Neural progenitor cell (in vitro differentiated cells): ENCODE measurements around the gene CHST10. TPM values are rescaled to one million over a fixed set of nuclear protein-coding genes. Genes with fewer than 3 reads are reported as not detected.
A peak's percentile ranks its signal among the peaks of the same experiment; 100 is the strongest.

Experiments used
- DNase-seq: peaks from one replicate; pipeline ENCODE4 v3.0.0-alpha.2; 2016; ENCODE audit warnings: low spot score
- H2AFZ ChIP-seq: fragments of 200-600 bp; sonication (generic); replicated peaks from 2 replicates; pipeline ENCODE4 v1.6.1; 2016; ENCODE audit warnings: antibody characterized with exemption
- H3F3A ChIP-seq: fragments of 200-600 bp; sonication (generic); 2 replicates; pipeline ENCODE4 v1.6.1; 2016; ENCODE audit warnings: antibody characterized with exemption, low read depth
- H3K27ac ChIP-seq: fragments of 200-600 bp; sonication (generic); 2 replicates; pipeline ENCODE4 v1.5.1; 2016; ENCODE audit warnings: mild to moderate bottlenecking
- H3K27me3 ChIP-seq: fragments of 200-600 bp; sonication (generic); 2 replicates; pipeline ENCODE4 v1.6.1; 2016; ENCODE audit warnings: mild to moderate bottlenecking, moderate library complexity
- H3K36me3 ChIP-seq: fragments of 200-600 bp; sonication (generic); 2 replicates; pipeline ENCODE4 v1.5.1; 2016
- H3K4me1 ChIP-seq: fragments of 200-600 bp; sonication (generic); 2 replicates; pipeline ENCODE4 v1.6.1; 2016; ENCODE audit warnings: mixed run types
- H3K4me2 ChIP-seq: fragments of 200-600 bp; sonication (generic); 2 replicates; pipeline ENCODE4 v1.6.1; 2016
- H3K4me3 ChIP-seq: fragments of 200-600 bp; sonication (generic); 2 replicates; pipeline ENCODE4 v1.5.1; 2016
- H3K79me2 ChIP-seq: fragments of 200-600 bp; sonication (generic); 2 replicates; pipeline ENCODE4 v1.6.1; 2016; ENCODE audit warnings: low read depth
- H3K9ac ChIP-seq: fragments of 200-600 bp; sonication (generic); 2 replicates; pipeline ENCODE4 v1.6.1; 2016
- H3K9me3 ChIP-seq: fragments of 200-600 bp; sonication (generic); 2 replicates; pipeline ENCODE4 v1.5.1; 2016; ENCODE audit warnings: low read depth
- H4K20me1 ChIP-seq: fragments of 200-600 bp; sonication (generic); 2 replicates; pipeline ENCODE4 v1.6.1; 2016; ENCODE audit warnings: low read depth
- H3K27ac Mint-ChIP-seq: 3 replicates; pipeline ENCODE4 v1.8.0; 2021; ENCODE audit warnings: mixed read lengths
- H3K27me3 Mint-ChIP-seq: 2 replicates; pipeline ENCODE4 v1.8.0; 2022; ENCODE audit warnings: low read depth, mild to moderate bottlenecking, inconsistent platforms, moderate library complexity, mixed read lengths; ENCODE audit not compliant: insufficient read depth
- H3K36me3 Mint-ChIP-seq: 3 replicates; pipeline ENCODE4 v1.8.0; 2021; ENCODE audit warnings: mixed read lengths
- H3K4me1 Mint-ChIP-seq: 3 replicates; pipeline ENCODE4 v1.8.0; 2021; ENCODE audit warnings: mixed read lengths
- H3K4me3 Mint-ChIP-seq: 3 replicates; pipeline ENCODE4 v1.8.0; 2021; ENCODE audit warnings: mild to moderate bottlenecking, moderate library complexity, mixed read lengths
- H3K9me3 Mint-ChIP-seq: 3 replicates; pipeline ENCODE4 v1.8.0; 2020; ENCODE audit warnings: mixed read lengths
- EZH2 ChIP-seq: fragments of 200-600 bp; sonication (generic); IDR thresholded peaks from 2 replicates; pipeline ENCODE4 v1.6.1; 2017; ENCODE audit warnings: antibody characterized with exemption, mild to moderate bottlenecking, moderate library complexity
- EZH2phosphoT487 ChIP-seq: fragments of 200-600 bp; sonication (generic); IDR thresholded peaks from 2 replicates; pipeline ENCODE4 v1.6.1; 2017; ENCODE audit warnings: antibody characterized with exemption
- total RNA-seq: library from RNA; depleted of rRNA; stranded (reverse); fragments of >200 nt; gene quantifications from 2 replicates; pipeline ENCODE4 v1.2.3, GENCODE V29; 2015; ENCODE audit warnings: low replicate concordance
- TF ChIP-seq, protein P1 (sequence below): fragments of 200-600 bp; sonication (generic); IDR thresholded peaks from 2 replicates; pipeline ENCODE4 v1.5.1; 2017; ENCODE audit warnings: antibody characterized with exemption, mild to moderate bottlenecking

CHST10 gene
- total RNA-seq, 1 donor from 2014 or later: 28.1 TPM

DNA sequence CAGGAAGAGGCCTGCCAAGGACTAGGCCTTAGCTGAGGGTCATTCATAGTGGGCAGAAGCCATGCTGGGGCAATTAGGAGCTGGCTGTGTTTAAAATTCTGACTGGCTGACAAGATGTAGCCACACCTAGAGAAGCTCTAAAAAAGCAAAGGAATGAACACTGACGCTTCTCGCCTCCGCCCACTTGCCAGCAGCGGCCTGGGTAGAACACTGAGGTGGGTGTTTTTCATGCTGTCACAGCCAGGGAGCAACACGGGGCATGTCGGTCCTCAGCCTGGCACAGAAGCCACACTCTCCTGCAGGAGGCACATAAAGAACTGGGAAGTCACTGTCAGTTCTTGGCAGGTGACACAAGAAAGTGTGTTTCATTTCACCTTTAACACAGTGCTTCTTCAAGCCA lies 10.4 kb downstream of the CHST10 start:
- Histone ChIP-seq H3K9me3 (no peaks in the 10 kb centered on the region), H3K36me3 (no peaks in the 10 kb centered on the region), H3K27ac (no peak overlapping the region), H4K20me1 (peaks cover 40% of the 10 kb centered on the region), H3K4me2 (no peak overlapping the region), H2AFZ (no peak overlapping the region), H3F3A (peaks cover 16% of the 10 kb centered on the region), H3K27me3 (no peaks in the 10 kb centered on the region), H3K9ac (no peak overlapping the region), H3K4me3 (no peak overlapping the region), H3K79me2 (peaks cover 44% of the 10 kb centered on the region), H3K4me1 (peaks cover 26% of the 10 kb centered on the region)
- Mint-ChIP-seq H3K27ac (no peak overlapping the region), H3K9me3 (no peaks in the 10 kb centered on the region), H3K4me3 (no peak overlapping the region), H3K4me1 (peaks cover 21% of the 10 kb centered on the region), H3K36me3 (peaks cover 24% of the 10 kb centered on the region), H3K27me3 (peaks cover 4% of the 10 kb centered on the region)
- TF ChIP-seq EZH2phosphoT487 (no peak), EZH2 (no peak)
- TF ChIP-seq, protein P1, sequence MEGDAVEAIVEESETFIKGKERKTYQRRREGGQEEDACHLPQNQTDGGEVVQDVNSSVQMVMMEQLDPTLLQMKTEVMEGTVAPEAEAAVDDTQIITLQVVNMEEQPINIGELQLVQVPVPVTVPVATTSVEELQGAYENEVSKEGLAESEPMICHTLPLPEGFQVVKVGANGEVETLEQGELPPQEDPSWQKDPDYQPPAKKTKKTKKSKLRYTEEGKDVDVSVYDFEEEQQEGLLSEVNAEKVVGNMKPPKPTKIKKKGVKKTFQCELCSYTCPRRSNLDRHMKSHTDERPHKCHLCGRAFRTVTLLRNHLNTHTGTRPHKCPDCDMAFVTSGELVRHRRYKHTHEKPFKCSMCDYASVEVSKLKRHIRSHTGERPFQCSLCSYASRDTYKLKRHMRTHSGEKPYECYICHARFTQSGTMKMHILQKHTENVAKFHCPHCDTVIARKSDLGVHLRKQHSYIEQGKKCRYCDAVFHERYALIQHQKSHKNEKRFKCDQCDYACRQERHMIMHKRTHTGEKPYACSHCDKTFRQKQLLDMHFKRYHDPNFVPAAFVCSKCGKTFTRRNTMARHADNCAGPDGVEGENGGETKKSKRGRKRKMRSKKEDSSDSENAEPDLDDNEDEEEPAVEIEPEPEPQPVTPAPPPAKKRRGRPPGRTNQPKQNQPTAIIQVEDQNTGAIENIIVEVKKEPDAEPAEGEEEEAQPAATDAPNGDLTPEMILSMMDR: no peak
- no peak for DNase-seq

DNA sequence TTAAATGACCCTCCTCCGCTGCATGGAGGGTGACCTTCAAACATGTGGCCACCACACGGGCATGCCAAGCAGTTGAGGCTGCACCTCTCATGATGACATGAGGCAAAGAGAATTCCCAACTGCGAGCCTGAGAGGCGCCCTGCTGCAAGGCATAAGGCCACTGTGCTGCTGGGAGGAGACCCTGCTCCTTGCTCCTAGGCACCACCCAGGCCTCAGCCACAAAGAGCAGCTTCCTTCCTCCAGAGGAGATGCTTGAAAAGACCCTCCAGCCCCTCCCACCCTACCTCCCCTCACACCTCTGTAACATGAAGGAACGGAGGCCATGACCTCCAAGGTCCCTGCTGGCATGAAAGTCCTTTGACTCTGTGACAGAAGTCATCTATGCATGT lies 11.4 kb downstream of the CHST10 start:
- peaks cover 2% of the 10 kb centered on the region for H3K27me3 Mint-ChIP-seq
- Histone ChIP-seq H3K4me2 (no peak overlapping the region), H3K4me1 (peaks cover 17% of the 10 kb centered on the region), H3K9ac (no peak overlapping the region), H3K36me3 (no peaks in the 10 kb centered on the region), H3K27me3 (no peaks in the 10 kb centered on the region), H3F3A (peaks cover 6% of the 10 kb centered on the region), H3K27ac (no peak overlapping the region), H4K20me1 (peaks cover 30% of the 10 kb centered on the region), H3K79me2 (peaks cover 34% of the 10 kb centered on the region), H3K9me3 (no peaks in the 10 kb centered on the region), H3K4me3 (no peak overlapping the region), H2AFZ (no peak overlapping the region)
- H3K4me3 Mint-ChIP-seq: no peak overlapping the region
- H3K4me1 Mint-ChIP-seq: peaks cover 11% of the 10 kb centered on the region
- H3K36me3 Mint-ChIP-seq: peaks cover 27% of the 10 kb centered on the region
- H3K27ac Mint-ChIP-seq: no peak overlapping the region
- DNase-seq: no peak
- TF ChIP-seq EZH2phosphoT487 (no peak), EZH2 (no peak)
- TF ChIP-seq, protein P1: no peak
- no peaks in the 10 kb centered on the region for H3K9me3 Mint-ChIP-seq

DNA sequence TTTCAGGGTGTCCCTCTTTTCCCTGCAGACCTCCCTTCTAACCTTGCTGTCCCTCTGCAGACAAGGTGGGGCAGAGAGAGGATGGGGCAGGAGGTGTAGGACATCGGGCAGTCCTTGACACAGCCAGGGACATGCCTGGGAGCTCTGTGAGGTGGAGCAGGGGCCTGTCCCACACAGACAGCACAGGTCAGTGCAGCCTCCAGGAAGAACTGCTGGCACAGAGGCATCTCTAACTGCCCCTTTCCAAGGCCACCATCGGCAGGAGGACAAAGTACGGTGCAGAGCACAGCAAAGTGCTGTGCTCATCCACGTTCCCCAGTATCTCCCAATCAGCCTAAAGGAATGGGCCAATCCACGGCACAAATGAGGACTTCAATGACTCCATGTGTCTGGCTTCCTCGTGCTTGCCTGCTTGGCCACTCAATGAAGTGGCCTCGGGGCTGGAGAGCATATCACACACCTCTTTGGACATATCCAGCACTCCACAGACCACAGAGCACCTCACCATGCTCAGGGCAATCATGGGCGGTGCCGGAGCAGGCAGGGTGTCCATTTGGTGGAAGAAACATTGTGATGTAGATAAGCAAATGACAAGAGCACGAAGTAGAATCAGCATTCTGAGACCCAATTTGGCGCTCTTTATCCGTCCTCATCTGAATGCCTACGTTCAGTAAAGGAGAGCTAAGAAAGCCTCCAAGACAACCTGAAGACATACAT lies 11.9 kb downstream of the CHST10 start:
- Mint-ChIP-seq H3K36me3 (peaks cover 24% of the 10 kb centered on the region), H3K4me3 (no peak overlapping the region), H3K4me1 (peaks cover 9% of the 10 kb centered on the region), H3K9me3 (no peaks in the 10 kb centered on the region), H3K27me3 (peaks cover 2% of the 10 kb centered on the region), H3K27ac (peak overlapping the region; percentile 63)
- Histone ChIP-seq H3K4me2 (no peak overlapping the region), H3F3A (peaks cover 6% of the 10 kb centered on the region), H4K20me1 (peaks cover 27% of the 10 kb centered on the region), H3K4me3 (no peak overlapping the region), H3K4me1 (peaks cover 16% of the 10 kb centered on the region), H3K9ac (no peak overlapping the region), H3K9me3 (no peaks in the 10 kb centered on the region), H3K27ac (no peak overlapping the region), H2AFZ (no peak overlapping the region), H3K79me2 (peaks cover 29% of the 10 kb centered on the region), H3K27me3 (no peaks in the 10 kb centered on the region), H3K36me3 (no peaks in the 10 kb centered on the region)
- no peak for DNase-seq
- TF ChIP-seq, protein P1: no peak
- TF ChIP-seq EZH2phosphoT487 (no peak), EZH2 (no peak)
